Mesendoderm (in vitro differentiated cells): ENCODE measurements around the gene TEAD1.

Source experiments
- DNase-seq: peaks from one replicate; pipeline ENCODE4 v3.0.0; 2013
- H2AK5ac ChIP-seq: 2 replicates; pipeline ENCODE4 v1.6.1; 2013; ENCODE audit warnings: low read length, inconsistent platforms
- H2BK120ac ChIP-seq: 2 replicates; pipeline ENCODE4 v1.6.1; 2013; ENCODE audit warnings: low read depth, mild to moderate bottlenecking, low read length, moderate library complexity, mixed read lengths
- H2BK15ac ChIP-seq: replicated peaks from 2 replicates; pipeline ENCODE4 v1.6.1; 2013; ENCODE audit warnings: low read depth, mild to moderate bottlenecking, moderate library complexity
- H2BK5ac ChIP-seq: 2 replicates; pipeline ENCODE4 v1.6.1; 2013; ENCODE audit warnings: low read length, inconsistent platforms
- H3K18ac ChIP-seq: 2 replicates; pipeline ENCODE4 v1.6.1; 2013; ENCODE audit warnings: mild to moderate bottlenecking, low read length, mixed read lengths
- H3K23ac ChIP-seq: one replicate; pipeline ENCODE4 v1.6.1; 2013; ENCODE audit warnings: low read length
- H3K27ac ChIP-seq: 2 replicates; pipeline ENCODE4 v1.5.1; 2013; ENCODE audit warnings: low read depth, mild to moderate bottlenecking, inconsistent platforms, low read length, moderate library complexity
- H3K27me3 ChIP-seq: 2 replicates; pipeline ENCODE4 v1.6.1; 2013; ENCODE audit warnings: low read length, control low read depth, mild to moderate bottlenecking, inconsistent platforms; ENCODE audit not compliant: insufficient read depth, poor library complexity
- H3K36me3 ChIP-seq: 2 replicates; pipeline ENCODE4 v1.6.1; 2013; ENCODE audit warnings: low read length, inconsistent platforms; ENCODE audit not compliant: control insufficient read depth, insufficient read depth
- H3K4ac ChIP-seq: one replicate; pipeline ENCODE4 v1.6.1; 2013; ENCODE audit warnings: low read depth, mild to moderate bottlenecking, low read length, moderate library complexity
- H3K4me1 ChIP-seq: 2 replicates; pipeline ENCODE4 v1.6.1; 2013; ENCODE audit warnings: low read depth, low read length, inconsistent platforms; ENCODE audit not compliant: control insufficient read depth
- H3K4me2 ChIP-seq: 2 replicates; pipeline ENCODE4 v1.6.1; 2013; ENCODE audit warnings: low read length
- H3K4me3 ChIP-seq: 2 replicates; pipeline ENCODE4 v1.5.1; 2013; ENCODE audit warnings: mild to moderate bottlenecking, low read length
- H3K56ac ChIP-seq: one replicate; pipeline ENCODE4 v1.6.1; 2013; ENCODE audit warnings: low read length
- H3K79me1 ChIP-seq: 2 replicates; pipeline ENCODE4 v1.6.1; 2013; ENCODE audit warnings: low read length, inconsistent platforms
- H3K79me2 ChIP-seq: 2 replicates; pipeline ENCODE4 v1.6.1; 2013; ENCODE audit warnings: mild to moderate bottlenecking, low read length; ENCODE audit not compliant: control insufficient read depth, insufficient read depth
- H3K9ac ChIP-seq: 2 replicates; pipeline ENCODE4 v1.6.1; 2013; ENCODE audit warnings: low read length, inconsistent platforms
- H4K5ac ChIP-seq: one replicate; pipeline ENCODE4 v1.6.1; 2013; ENCODE audit warnings: low read length
- H4K8ac ChIP-seq: one replicate; pipeline ENCODE4 v1.6.1; 2013; ENCODE audit warnings: low read depth, mild to moderate bottlenecking, control low read depth, low read length, moderate library complexity
- WGBS: extraction: QIAGEN DNeasy Blood & Tissue Kit; methylation state at CpG from one replicate; pipeline ENCODE4 v1.1.7; 2013; ENCODE audit warnings: low lambda C conversion rate, missing lambda C conversion rate; ENCODE audit not compliant: insufficient coverage; ENCODE audit errors: extremely low coverage; 5-methylcytosine and 5-hydroxymethylcytosine counted together

The TEAD1 gene

GRCh38 chr11:12936200-12936599 lies 262.0 kb downstream of the TEAD1 start:
- Histone ChIP-seq H2BK120ac (no peak overlapping the region), H3K4me2 (no peak overlapping the region), H3K27ac (no peak overlapping the region), H3K18ac (no peak overlapping the region), H3K4me1 (no peaks in the 10 kb centered on the region), H3K23ac (no peak overlapping the region), H3K36me3 (peaks cover 6% of the 10 kb centered on the region), H3K79me2 (no peaks in the 10 kb centered on the region), H2AK5ac (no peak overlapping the region), H2BK5ac (no peak overlapping the region), H3K56ac (no peak overlapping the region), H2BK15ac (no peak overlapping the region), H3K79me1 (no peaks in the 10 kb centered on the region), H4K8ac (no peak overlapping the region), H3K4ac (no peak overlapping the region), H4K5ac (no peak overlapping the region), H3K4me3 (no peak overlapping the region), H3K9ac (no peak overlapping the region), H3K27me3 (no peaks in the 10 kb centered on the region)
- DNase-seq, result no peak
- no CpG with 5 or more reads among the region's 2 CpGs for WGBS

GRCh38 chr11:12938590-12939247 lies 264.5 kb downstream of the TEAD1 start:
- Histone ChIP-seq H3K27me3 (no peaks in the 10 kb centered on the region), H3K4me2 (no peak overlapping the region), H3K9ac (no peak overlapping the region), H3K4me1 (no peaks in the 10 kb centered on the region), H2BK120ac (no peak overlapping the region), H2BK5ac (no peak overlapping the region), H3K79me2 (no peaks in the 10 kb centered on the region), H4K5ac (no peak overlapping the region), H3K18ac (no peak overlapping the region), H4K8ac (no peak overlapping the region), H3K27ac (no peak overlapping the region), H3K79me1 (no peaks in the 10 kb centered on the region), H3K4ac (no peak overlapping the region), H3K36me3 (no peaks in the 10 kb centered on the region), H3K4me3 (no peak overlapping the region), H2BK15ac (no peak overlapping the region), H3K56ac (no peak overlapping the region), H3K23ac (no peak overlapping the region), H2AK5ac (no peak overlapping the region)
- DNase-seq, result no peak
- no CpG with 5 or more reads among the region's 1 CpG for WGBS

GRCh38 chr11:12941671-12942070 lies 267.4 kb downstream of the TEAD1 start:
- Histone ChIP-seq H3K79me2 (no peaks in the 10 kb centered on the region), H2BK5ac (no peak overlapping the region), H3K27me3 (no peaks in the 10 kb centered on the region), H3K18ac (no peak overlapping the region), H2BK120ac (no peak overlapping the region), H3K4ac (no peak overlapping the region), H3K36me3 (no peaks in the 10 kb centered on the region), H3K4me3 (no peak overlapping the region), H3K79me1 (no peaks in the 10 kb centered on the region), H3K27ac (no peak overlapping the region), H3K23ac (no peak overlapping the region), H4K5ac (no peak overlapping the region), H3K4me1 (no peaks in the 10 kb centered on the region), H2BK15ac (no peak overlapping the region), H3K9ac (no peak overlapping the region), H2AK5ac (no peak overlapping the region), H3K4me2 (no peak overlapping the region), H3K56ac (no peak overlapping the region), H4K8ac (no peak overlapping the region)
- no CpG with 5 or more reads among the region's 4 CpGs for WGBS
- DNase-seq, result no peak

GRCh38 chr11:12942157-12942556 lies 267.9 kb downstream of the TEAD1 start:
- WGBS, result no CpG with 5 or more reads among the region's 11 CpGs
- H3K4me2 ChIP-seq, result no peak overlapping the region
- no peak overlapping the region for H3K4me3 ChIP-seq
- no peaks in the 10 kb centered on the region for H3K79me2 ChIP-seq
- no peak for DNase-seq
- H3K18ac ChIP-seq, result no peak overlapping the region
- no peak overlapping the region for H4K5ac ChIP-seq
- no peak overlapping the region for H4K8ac ChIP-seq
- H3K56ac ChIP-seq, result no peak overlapping the region
- H3K4me1 ChIP-seq, result no peaks in the 10 kb centered on the region
- H2BK120ac ChIP-seq, result no peak overlapping the region
- no peak overlapping the region for H3K23ac ChIP-seq
- H2AK5ac ChIP-seq, result no peak overlapping the region
- H3K36me3 ChIP-seq, result no peaks in the 10 kb centered on the region
- H2BK5ac ChIP-seq, result no peak overlapping the region
- H3K27ac ChIP-seq, result no peak overlapping the region
- no peaks in the 10 kb centered on the region for H3K79me1 ChIP-seq
- no peak overlapping the region for H3K9ac ChIP-seq
- H2BK15ac ChIP-seq, result no peak overlapping the region
- H3K4ac ChIP-seq, result no peak overlapping the region
- H3K27me3 ChIP-seq, result no peaks in the 10 kb centered on the region

GRCh38 chr11:12943311-12943710 lies 269.1 kb downstream of the TEAD1 start:
- H4K8ac ChIP-seq, result no peak overlapping the region
- H2BK15ac ChIP-seq, result no peak overlapping the region
- H3K4me3 ChIP-seq, result no peak overlapping the region
- no peak overlapping the region for H3K18ac ChIP-seq
- no CpG with 5 or more reads among the region's 5 CpGs for WGBS
- H3K27me3 ChIP-seq, result no peaks in the 10 kb centered on the region
- no peak overlapping the region for H2BK120ac ChIP-seq
- no peak overlapping the region for H3K4ac ChIP-seq
- no peak overlapping the region for H4K5ac ChIP-seq
- no peaks in the 10 kb centered on the region for H3K36me3 ChIP-seq
- no peaks in the 10 kb centered on the region for H3K79me1 ChIP-seq
- no peak overlapping the region for H3K56ac ChIP-seq
- H3K4me2 ChIP-seq, result no peak overlapping the region
- H3K27ac ChIP-seq, result no peak overlapping the region
- DNase-seq, result no peak
- H3K9ac ChIP-seq, result no peak overlapping the region
- H3K4me1 ChIP-seq, result no peaks in the 10 kb centered on the region
- H3K79me2 ChIP-seq, result no peaks in the 10 kb centered on the region
- H3K23ac ChIP-seq, result no peak overlapping the region
- H2AK5ac ChIP-seq, result no peak overlapping the region
- H2BK5ac ChIP-seq, result no peak overlapping the region

- Histone ChIP-seq H3K23ac (no peak overlapping the region), H3K27me3 (no peaks in the 10 kb centered on the region), H2BK120ac (no peak overlapping the region), H3K9ac (no peak overlapping the region), H3K79me2 (no peaks in the 10 kb centered on the region), H3K4me3 (no peak overlapping the region), H3K4ac (no peak overlapping the region), H3K4me2 (no peak overlapping the region), H3K27ac (no peak overlapping the region), H4K5ac (no peak overlapping the region), H3K18ac (no peak overlapping the region), H3K36me3 (no peaks in the 10 kb centered on the region), H2BK5ac (no peak overlapping the region), H4K8ac (no peak overlapping the region), H2BK15ac (no peak overlapping the region), H2AK5ac (no peak overlapping the region), H3K79me1 (no peaks in the 10 kb centered on the region), H3K56ac (no peak overlapping the region), H3K4me1 (no peaks in the 10 kb centered on the region)
- no peak for DNase-seq
- WGBS, result no CpG with 5 or more reads among the region's 3 CpGs
These were observed 270.7 kb downstream of the TEAD1 start for GRCh38 chr11:12944889-12945288.
